Endothelial cell of umbilical vein (primary cell): ENCODE data around the gene ZNF416.

Experiments
- CTCF ChIP-seq, 2 donors: IDR thresholded peaks; 1 replicate in 1 of 2; 2 replicates in 1 of 2; pipeline ENCODE4 v1.5.1; 2011; ENCODE audit warnings: low read length in 2 of 2, mild to moderate bottlenecking in 2 of 2, moderate library complexity in 2 of 2, control low read depth in 1 of 2, inconsistent platforms in 1 of 2, low read depth in 1 of 2; ENCODE audit not compliant: insufficient read depth in 1 of 2; ENCODE audit errors: extremely low read depth in 1 of 2
- EZH2 ChIP-seq: IDR thresholded peaks from 2 replicates; pipeline ENCODE4 v1.6.1; 2012; ENCODE audit warnings: borderline replicate concordance, low read depth, mild to moderate bottlenecking, moderate library complexity, low read length, inconsistent platforms; ENCODE audit not compliant: severe bottlenecking
- GATA2 ChIP-seq: IDR thresholded peaks from 2 replicates; pipeline ENCODE4 v1.7.0; 2011; ENCODE audit warnings: low read depth, mild to moderate bottlenecking, moderate library complexity, mixed read lengths, low read length; ENCODE audit not compliant: insufficient read length, insufficient read depth
- POLR2A ChIP-seq: IDR thresholded peaks from 2 replicates; pipeline ENCODE4 v1.6.1; 2012; ENCODE audit warnings: low read depth, mild to moderate bottlenecking, control low read depth, low read length

DNA sequence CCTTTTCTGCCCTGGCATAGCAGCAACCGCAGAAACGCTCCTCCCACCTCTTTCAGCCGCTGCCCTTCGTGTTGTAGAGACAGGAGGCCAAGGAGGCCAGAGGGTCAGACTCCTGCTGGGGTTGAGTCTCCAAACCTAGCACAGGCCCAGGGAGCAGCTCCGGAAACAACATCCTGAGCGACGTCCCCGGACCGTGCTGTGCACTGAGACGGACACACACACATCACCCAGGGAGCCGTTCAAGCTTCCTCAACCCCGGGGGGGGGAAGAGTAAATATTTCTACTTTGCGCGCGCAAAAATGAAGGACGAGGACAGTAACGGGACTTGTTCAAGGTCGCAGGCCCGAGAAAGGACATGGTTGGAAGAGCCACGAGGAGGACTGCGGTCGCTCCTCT, 19.7 kb downstream of the ZNF416 start:
- TF ChIP-seq POLR2A (no peak), EZH2 (no peak), CTCF (IDR thresholded peaks at IDR 0.05; ENCODE audit: extremely low read depth in 1 of 2, insufficient read depth in 1 of 2, low read depth in 1 of 2, low read length in 2 of 2) (no peak), GATA2 (no peak)
